Epithelial cell of esophagus (primary cell): ENCODE results near the gene LHFPL2.

Source experiments
- DNase-seq: peaks from one replicate; pipeline ENCODE4 v3.0.0; 2010; ENCODE audit warnings: low read depth
- H3K4me3 ChIP-seq: 2 replicates; pipeline ENCODE4 v1.5.1; 2011; ENCODE audit warnings: mild to moderate bottlenecking, low read length, control low read depth
- CTCF ChIP-seq: IDR thresholded peaks from 2 replicates; pipeline ENCODE4 v1.5.1; 2011; ENCODE audit warnings: low read depth, mild to moderate bottlenecking, low read length, control low read depth, inconsistent platforms; ENCODE audit not compliant: insufficient read depth; ENCODE audit errors: missing control alignments

Gene LHFPL2

GRCh38 chr5:78518365-78519197 is 130.0 kb downstream of the LHFPL2 start:
- no peak for TF ChIP-seq CTCF
- no peak overlapping the region for H3K4me3 ChIP-seq
- DNase-seq, result peak; percentile 91

GRCh38 chr5:78515670-78516069 is 132.9 kb downstream of the LHFPL2 start:
- DNase-seq, result no peak
- no peak for TF ChIP-seq CTCF
- no peak overlapping the region for H3K4me3 ChIP-seq

- peak; percentile 61 for DNase-seq
- H3K4me3 ChIP-seq, result no peak overlapping the region
- TF ChIP-seq CTCF, result no peak
These were observed 133.9 kb downstream of the LHFPL2 start for GRCh38 chr5:78514427-78515330.

- no peak overlapping the region for H3K4me3 ChIP-seq
- TF ChIP-seq CTCF, result no peak
- no peak for DNase-seq
These were observed 135.1 kb downstream of the LHFPL2 start for GRCh38 chr5:78513441-78513840.

DNA sequence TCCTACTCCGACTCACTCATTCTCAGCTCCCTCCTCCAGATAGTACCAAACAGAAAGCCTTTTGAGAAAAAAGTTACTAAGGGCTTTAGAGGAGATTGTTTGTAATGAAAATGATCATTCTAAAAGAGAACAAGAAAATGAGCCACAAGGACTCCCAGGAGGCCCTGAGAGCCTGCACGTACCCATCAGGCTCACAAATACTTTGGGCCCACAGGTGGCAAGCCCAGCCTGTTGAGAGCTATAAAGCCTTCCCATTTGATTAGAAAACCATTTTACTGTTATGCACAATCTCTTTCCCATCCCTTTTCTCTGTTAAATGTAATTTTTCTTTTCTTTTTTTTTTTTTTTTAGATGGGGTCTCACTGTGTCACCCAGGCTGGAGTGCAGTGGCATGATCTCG is 136.1 kb downstream of the LHFPL2 start:
- no peak overlapping the region for H3K4me3 ChIP-seq
- DNase-seq, result no peak
- no peak for TF ChIP-seq CTCF

GRCh38 chr5:78511121-78511906 is 137.3 kb downstream of the LHFPL2 start:
- H3K4me3 ChIP-seq, result no peak overlapping the region
- no peak for TF ChIP-seq CTCF
- no peak for DNase-seq
